Stimulated activated CD4-positive, alpha-beta T cell treated with anti-CD3 and anti-CD28 coated beads, Interleukin-2, amount 100 ng/mL, for 48 hours (primary cell): Measurements from ENCODE around the gene GRIK4.

Source experiments
- DNase-seq, 2 donors: peaks; one replicate each; pipeline ENCODE4 v3.0.0-alpha.2; 2020

Gene GRIK4

DNA sequence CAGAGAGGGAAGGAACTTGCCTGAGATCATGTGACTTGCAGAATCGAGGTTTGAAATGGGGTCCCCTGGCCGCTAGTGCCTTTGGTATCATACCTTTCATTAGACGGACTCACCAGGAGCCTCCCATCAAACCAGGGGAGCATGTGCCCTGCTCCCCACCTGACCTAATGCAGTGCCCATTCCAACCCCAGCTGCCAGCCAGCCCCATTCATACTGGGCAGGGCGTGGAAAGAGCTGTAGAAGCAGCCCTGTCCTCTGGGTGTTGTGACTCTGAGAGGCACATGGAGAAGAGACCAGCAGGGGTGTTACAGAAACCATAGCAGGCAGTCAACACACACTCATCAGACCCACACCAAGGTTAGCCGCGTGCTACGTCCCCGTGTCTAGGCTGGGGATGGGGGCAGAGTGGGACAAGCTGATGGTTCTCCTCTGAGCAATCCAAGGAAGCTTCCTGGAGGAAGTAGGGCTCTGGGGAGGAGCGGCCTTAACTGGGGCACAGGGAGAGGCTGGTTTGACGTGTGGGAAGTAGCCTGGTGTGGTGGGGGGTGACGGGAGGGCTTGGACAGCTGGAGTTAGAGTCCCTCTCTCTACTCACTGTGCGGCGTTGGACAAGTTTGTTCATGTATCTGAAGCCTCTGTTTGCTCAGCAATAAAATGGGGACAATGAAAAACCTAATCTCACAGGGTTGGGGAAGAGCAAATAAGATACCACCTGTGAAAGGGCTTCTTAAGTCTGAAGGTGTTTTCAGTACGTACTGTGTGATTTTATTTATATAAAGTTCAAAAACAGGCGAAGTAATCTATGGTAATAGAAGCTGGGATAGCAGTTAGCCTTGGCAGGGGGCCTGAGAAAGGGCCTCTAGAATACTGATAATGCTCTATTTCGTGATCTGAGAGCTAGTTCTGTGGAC lies 14.0 kb downstream of the GRIK4 start:
- DNase-seq, result no peak

DNA sequence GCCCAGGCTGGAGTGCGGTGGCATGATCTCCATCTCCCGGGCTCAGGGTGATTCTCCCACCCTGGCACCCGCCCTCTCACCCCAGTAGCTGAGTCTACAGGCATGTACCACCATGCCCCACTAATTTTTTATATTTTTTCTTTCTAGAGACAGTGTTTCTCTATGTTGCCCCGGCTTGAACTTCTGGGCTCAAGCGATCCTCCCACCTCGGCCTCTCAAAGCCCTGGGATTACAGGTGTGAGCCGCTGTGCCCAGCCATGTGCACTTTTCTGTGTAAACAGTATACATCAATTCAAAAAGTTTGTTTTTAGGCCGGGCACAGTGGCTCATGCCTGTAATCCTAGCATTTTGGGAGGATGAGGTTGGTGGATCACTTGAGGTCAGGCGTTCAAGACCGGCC lies 14.7 kb downstream of the GRIK4 start:
- DNase-seq, result no peak

DNA sequence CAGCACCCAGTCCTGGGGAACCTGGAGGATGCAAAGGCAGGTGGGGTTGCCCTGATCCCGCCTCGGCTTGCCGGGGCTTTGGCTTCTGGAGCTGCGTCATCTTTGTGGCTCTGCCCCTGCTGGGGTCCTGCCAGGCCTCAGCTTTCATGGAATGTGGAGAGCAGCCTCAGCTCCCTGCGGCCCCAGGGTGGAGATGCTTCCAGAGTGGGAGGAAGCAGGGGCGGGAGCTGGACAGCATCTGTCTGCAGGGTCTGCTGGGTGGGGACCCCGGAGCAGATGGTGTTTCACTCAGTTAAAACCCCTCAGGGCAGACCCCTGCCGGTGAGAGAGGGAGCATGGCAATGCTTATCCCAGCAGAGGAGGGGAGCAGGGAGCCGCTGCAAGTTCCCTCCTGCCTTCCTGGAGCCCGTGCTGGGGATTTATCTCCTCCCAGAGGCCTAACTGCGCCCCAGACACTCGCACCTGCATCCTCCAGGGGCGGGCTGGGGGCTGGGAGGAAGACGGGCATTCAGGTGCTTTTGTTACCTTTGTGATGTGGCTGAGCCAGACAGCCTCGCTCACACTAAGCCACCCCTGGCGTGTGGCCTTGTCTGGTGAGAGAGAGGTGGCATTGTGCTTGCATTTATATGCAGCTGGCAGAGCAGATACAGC lies 15.7 kb downstream of the GRIK4 start:
- no peak for DNase-seq

DNA sequence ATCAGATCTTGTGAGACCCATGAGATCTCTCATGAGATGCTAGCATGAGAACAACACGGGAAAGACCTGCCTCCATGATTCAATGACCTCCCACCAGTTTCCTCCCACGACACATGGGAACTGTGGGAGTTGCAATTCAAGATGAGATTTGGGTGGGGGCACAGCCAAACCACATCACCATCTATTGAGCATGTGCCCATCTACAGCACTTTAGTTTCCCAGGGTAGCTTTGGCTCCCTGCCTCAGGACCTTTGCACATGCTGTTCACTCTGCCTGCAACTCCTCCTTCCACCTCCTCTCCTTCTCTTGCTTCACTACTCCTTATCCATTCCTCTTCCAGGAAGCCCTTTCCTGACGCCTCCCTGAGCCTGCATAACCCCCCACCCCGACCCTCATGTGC lies 17.2 kb downstream of the GRIK4 start:
- no peak for DNase-seq

DNA sequence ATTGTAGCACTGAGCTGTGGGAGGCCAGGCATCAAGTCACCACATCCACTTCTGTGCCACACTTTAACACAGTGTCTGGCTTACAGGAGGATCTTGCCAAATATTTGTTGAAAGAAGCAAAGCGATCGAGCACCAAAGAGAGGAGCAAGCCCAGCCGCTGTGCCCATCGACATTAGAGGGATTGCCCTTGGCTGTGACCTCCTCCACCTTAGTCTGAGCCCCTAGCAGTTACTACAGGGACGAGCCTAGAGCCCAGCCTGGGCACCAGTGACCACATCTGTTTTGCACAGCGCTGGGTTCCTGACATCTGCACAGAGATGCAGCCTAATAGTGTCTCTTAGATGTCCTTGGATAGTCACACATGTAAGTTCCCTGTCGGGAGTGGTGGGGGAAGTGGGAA lies 17.7 kb downstream of the GRIK4 start:
- no peak for DNase-seq

DNA sequence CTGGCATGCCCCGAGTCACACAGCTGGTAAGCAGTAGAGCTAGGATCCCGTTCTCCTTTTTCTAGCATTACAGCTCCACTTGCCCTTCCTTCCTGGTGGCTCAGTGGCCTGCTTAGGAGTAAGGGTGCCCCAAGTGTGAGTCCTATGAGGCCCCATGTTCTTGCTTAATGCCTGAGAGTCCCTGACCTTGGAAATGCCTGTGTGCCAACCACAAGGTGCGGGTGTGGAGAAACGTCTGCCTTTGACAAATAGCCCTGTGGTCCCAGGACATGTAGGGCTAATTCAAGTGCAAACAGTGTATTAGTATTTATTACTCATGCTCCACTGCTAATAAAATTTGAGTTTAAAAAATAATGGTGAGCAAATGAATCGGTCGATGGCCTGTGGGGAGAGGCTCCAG lies 18.4 kb downstream of the GRIK4 start:
- no peak for DNase-seq

DNA sequence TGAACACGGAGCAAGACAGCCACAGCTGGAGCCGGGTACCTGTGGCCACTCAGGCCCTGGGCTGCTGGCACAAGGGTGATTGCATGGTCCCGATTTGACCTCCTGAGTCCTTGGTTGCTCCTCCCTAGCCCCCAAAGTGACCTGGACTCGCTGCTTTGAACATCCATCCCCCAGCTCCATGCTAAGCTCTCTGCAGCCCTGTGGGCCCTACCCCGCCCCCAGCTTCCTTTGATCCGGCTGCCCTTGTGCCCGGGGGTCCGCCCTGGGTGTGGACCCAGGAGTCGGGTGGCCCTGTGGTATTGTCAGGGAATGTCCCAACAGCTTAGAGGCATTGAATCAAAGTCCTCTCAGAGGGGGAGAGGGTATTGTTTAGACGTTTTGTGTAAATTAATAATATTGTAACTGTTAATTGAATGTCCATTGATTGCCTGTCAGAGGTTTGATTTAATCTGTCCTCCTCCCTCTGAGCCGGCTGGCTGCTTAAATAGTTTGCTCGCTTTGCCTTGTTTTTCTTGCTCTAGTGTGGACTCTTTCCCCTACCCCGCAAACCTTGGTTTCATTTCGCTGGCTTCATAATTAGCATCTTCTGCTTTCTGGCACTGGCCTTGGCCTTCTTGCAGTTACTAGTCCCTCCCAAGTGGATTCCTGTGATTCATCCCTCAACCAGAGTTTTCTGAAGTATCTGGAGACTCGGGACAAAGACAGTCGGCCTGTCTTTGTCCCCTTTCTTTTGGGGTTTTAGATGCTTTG lies 20.7 kb downstream of the GRIK4 start:
- DNase-seq, result no peak

DNA sequence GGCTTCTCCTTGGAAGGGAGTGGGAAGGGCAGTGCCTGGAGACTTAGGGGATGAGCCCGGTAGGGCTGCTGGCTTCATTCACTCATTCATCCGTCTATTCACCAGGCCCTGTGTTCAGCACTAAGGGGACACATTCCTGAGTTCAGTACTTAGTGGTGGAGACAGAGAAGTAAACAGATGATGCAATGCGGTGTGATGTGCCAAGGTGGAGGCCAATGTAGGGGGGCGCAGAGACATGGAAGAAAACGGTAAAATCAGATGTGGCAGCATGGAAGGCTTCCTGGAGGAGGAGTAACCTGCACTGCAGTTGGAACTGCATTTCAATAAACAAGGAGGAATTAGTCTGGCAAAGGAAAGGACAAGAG lies 21.3 kb downstream of the GRIK4 start:
- DNase-seq, result no peak

DNA sequence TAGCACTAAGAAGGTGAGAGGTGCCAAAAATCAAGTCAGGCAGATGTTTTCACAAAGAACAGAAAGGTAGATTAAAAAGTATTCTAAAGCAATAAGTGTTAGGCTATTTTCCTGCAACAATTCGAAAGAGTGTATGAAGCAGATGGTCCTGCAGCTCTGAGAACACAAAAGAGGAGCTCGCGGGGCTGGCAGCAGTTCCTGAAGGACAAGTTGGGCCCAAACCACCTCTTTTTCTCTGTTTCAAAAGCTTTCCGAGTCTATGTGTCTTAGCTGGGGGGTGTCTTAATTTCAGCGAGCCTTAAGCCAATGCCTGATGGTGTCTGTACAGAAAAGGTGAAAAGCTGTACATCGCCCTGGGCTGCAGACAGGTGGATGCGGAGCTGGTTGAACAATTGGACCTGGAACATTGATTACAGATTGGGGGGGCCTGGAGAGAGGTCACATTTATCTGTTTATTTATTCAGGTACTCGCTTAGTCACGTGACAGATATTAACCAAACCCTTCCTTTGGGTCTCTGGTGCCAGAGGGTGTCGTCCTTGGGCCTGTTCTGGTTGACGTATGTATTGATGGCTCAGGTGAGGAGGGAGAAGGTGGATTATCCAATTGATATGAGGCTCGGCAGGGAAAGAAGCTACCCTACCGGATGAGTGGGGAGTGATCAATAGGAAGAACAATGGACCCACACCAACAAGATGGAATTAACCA lies 24.7 kb downstream of the GRIK4 start:
- no peak for DNase-seq

DNA sequence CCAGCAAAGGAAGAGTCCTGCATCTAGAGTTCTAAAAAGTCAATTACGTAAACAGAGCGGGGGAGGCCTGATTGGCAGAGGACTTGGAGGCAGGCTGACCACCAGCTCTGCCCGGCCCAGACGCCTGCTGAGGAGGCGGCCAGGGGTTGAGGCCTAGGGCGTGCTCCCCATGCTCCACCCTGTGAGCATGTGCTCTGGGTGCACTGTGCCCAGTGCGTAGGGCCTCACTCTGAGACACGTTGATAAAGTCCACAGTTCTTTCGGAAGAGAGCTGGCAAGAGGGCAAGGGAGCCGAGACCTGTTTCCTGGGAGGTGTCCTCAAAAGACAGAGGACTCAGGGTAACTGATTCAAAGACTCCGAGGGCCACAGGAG lies 25.2 kb downstream of the GRIK4 start:
- DNase-seq, result no peak

DNA sequence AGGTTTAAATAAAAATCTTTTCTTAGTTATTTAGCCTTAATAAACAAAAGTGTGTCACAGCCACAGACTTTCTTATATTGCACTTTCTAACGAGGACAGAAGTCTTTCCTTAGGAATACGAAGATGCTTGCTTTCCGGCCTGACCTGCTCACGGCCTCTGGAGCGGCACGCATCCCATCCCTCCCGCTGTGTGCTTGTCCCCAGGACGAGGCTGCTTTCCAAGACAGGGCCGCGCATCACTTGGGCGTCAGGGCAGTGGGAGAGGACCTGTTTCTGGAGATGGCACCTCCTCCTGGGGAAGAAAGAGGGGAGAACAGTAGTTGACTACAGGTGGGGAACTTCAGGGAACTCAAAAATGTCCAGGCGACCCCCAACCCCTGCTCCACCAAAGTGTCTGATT lies 26.4 kb downstream of the GRIK4 start:
- DNase-seq, result no peak

DNA sequence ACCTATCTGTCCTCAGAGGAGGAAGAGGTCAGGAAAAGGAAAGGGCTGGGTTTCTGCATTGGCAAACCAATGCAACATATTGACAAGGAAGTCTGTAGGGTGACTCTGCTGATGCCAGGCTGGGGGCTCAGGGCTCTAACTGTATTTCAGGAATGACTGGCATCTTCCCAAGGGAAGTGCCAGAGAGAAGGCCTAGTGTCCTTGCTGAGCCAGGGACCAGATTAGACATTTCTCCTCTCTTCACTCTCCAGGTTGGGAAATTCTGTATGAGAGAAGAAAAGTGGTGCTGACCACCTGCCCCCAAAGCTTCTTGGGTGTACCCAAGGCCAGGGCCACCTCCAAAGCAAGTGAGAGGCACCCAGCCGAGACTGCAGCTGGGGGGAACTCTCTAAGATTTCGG lies 27.2 kb downstream of the GRIK4 start:
- no peak for DNase-seq

DNA sequence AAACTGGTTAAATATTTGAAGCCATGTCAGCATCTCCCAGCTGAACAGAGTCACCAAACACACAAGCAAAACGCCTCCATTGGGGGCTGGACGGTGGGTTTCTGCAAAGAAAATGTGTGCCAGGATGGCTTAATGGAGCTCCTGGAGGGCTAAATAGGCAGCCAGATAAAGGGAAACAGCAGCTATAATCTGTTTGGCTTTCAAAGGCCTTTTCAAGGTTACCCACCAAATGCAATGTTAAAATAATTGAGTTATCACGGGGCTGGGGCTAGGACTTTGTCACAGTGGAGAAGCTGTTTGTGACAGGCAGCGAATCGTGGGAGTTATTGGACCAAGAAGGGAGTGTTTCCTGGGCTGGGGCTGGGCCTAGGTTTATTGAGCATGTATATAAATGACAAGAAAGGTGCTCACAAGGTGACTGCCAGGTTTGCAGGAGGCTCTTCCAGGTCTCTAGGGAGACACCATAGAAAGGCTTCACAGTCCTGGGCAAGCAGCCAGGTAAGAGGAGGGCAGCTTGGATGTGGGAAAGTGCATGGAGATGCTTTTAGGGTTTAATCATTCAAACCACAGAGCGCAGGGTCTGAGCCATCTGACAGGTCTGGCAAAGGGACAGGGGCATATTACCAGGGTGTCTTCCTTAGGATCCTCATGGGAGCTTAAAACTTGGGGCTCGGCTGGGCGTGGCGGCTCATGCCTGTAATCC lies 28.3 kb downstream of the GRIK4 start:
- DNase-seq, result no peak

DNA sequence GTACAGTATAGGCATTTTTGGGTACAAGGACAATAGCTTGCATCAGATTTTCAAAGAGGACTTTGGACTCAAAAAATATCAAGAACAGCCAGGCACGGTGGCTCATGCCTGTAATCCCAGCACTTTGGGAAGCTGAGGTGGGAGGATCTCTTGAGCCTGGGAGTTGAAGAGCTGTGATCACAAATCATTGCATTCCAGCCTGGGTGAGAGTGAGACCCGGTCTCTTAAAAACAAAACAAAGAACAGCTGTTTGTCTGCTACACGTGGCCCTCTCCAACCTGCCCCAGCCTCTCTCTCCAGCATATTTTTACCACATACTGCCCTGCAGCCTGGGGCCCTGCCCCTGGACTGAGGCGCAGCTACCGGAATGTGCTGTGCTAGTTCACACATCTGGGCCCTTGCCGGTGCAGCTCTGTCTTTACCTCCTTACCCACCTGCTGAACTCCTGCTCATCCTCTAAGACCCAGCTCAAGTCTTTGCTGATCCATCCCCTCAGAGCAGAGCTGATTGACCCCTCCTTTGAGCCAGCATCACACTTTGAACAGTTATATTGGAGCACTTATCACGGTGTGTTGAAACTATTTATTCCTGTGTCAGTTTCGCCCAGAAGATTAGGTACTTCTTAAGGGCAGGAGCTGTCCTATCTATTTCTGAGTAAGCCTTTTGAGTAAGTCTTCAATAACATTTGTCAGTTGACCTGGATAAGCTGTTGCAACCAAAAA lies 29.4 kb downstream of the GRIK4 start:
- DNase-seq, result no peak

DNA sequence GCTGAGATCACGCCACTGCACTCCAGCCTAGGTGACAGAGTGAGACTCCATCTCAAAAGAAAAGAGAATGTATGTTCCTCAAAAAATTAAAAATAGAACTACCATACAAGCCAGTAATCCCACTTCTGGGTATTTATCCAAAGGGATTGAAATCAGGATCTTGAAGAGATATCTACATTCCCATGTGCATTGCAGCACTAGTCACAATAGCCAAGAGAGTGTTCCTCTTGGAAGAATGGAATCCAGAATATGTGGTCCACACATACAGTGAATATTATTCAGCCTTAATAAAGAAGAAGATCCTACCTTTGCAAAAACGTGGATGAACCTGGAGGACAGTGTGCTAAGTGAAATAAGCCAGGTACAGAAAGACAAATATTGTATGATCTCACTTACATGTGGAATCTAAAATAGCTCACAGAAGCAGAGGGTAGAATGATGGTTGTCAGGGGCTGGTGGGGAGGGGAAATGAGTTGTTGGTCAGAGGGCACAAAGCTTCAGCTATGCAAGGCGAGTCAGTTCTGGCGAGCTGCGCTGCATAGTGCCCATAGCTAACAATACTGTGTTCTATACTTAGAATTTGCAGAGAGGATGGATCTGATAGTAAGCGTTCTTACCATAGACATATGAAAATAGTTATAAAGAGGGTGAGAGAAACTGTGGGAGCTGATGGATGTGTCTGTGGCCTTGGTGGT lies 32.1 kb downstream of the GRIK4 start:
- DNase-seq, result no peak

DNA sequence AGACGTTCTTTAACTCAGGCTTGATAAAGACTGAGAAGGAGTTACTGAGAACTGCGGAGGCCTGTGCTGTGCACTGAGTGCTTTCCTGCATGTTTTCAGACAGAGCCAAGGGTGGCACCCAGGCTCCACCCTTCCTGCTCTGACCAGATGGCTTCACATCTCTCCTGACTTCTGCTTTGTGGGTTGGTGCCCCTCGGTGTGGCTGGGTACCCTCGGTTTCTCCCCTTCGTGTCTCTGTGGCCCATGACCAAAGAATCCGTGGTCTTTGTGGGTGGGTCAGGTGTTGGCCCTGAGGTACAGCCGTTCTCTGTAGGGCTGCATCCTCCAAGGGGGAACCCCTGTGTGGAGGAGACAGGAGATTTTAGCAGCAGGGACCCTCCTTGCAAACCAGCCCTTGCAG lies 34.3 kb downstream of the GRIK4 start:
- DNase-seq, result no peak

DNA sequence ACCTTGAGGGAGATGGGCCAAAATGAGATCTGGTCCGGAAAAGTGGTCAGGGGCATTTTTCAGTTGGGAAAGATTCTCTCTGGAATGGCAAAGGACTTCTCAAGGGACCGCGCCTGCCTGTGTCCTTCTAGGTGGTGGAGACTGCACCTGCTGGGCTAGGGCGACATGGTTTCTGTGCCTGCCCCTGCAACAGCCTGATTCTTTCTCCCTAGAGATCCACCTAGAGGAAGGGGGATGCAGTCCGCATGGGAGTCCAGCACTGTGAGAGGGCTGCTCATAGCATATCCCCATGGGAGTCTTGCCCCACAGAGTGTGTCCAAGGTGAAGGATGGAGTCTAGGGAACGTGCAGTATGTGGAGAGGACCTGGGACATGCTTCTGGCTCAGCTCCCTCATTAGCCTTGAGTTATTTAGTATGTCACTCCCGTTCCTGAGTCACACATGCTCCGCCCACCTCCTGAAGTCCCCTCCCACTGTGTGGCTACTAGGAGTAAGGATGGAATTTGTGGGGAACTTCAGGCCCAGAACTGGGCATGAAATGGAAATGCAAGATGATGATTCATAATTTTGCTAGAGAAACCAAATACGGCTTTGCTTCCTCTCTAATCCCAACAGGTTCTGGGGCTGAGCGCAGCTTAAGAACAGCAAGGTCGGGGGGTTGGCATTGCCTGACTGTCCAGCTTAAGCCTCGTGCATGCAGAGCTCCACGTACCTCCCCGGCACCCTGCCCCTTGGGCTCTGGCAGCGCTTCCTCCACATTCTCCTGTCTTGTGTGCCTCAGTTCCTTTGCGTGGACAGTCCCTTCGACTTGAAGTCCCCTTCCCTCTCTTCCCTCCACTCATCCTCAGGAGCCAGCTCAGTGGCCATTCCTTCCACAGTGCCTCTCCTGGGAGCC lies 35.0 kb downstream of the GRIK4 start:
- no peak for DNase-seq

DNA sequence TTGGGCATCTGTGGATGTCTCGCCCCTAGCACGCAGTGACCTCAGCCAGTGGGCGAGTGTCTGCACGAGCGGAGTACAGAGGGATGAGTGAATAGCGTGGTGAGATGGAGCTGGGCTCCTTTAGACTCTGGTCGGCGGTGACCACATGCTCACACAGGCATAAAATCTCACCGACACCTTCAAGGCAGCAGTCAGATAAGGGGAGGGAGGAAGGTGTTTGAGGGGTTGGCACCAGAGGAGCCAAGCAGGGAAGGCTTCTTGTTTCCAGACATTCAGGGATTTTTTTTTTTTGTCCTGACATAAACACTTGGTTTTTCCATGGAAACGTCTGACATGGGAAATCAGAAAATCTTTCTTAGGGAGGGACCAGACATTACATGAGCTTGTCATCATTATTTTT lies 35.8 kb downstream of the GRIK4 start:
- DNase-seq, result no peak

DNA sequence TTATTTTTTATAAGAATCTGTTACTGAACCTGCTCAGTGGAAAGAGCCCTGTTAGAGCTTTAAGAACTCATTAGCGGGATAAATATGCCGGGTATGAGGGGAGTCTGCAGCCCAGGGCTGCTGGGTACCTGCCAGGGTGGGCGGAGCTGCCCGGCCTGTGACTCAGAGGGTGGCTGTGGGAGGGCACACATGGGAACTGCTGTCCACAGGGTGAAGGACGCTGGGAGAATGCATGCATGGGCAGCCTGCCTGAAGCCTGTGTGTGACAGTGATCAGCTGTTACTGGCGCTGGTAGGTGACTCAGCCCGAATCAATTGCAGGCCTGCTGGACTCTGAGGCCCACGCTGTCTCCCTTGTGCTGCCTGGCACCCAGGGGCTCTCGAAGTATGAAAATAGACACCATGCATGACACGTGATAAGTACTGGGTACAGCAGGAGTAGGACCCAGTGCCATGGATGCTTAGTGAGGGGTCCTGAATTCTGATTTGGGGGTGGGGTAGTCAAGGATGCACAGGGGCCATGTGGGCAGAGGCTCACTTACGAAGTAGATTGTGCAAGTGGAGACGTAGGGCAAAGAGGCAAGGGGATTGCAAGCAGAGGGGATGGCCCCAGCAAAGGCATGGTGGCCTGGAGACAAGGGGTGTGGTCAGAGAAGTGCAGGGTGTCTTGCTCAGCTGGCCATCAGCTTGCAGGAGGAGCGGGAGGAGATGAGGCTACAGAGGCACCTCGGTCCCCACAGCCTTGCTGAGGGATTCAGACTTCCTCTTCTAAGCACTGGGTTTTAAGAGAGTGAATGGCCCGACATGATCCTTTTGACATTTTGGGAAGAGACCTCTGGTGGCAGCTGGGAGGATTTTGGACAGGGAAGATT lies 36.5 kb downstream of the GRIK4 start:
- DNase-seq, result no peak
